T-helper 2 cell treated with Interferon-gamma antibody and Interleukin-4, amounts not matched to agents 5 μg/mL and 100 μg/mL, for 36 hours (primary cell): ENCODE measurements around the gene RNF207.

Experiments
- DNase-seq: peaks from one replicate; pipeline ENCODE4 v3.0.0; 2021; ENCODE audit warnings: low spot score
- H3K27ac Mint-ChIP-seq: one replicate; pipeline ENCODE4 v1.8.0; 2021; ENCODE audit warnings: mild to moderate bottlenecking, mixed read lengths
- H3K27me3 Mint-ChIP-seq: one replicate; pipeline ENCODE4 v1.8.0; 2021; ENCODE audit warnings: low read depth, mixed read lengths
- H3K36me3 Mint-ChIP-seq: one replicate; pipeline ENCODE4 v1.8.0; 2021; ENCODE audit warnings: low read depth, mixed read lengths
- H3K4me1 Mint-ChIP-seq: one replicate; pipeline ENCODE4 v1.8.0; 2021; ENCODE audit warnings: low read depth, mixed read lengths
- H3K4me3 Mint-ChIP-seq: one replicate; pipeline ENCODE4 v1.8.0; 2022; ENCODE audit warnings: mild to moderate bottlenecking, moderate library complexity, mixed read lengths
- H3K9me3 Mint-ChIP-seq: one replicate; pipeline ENCODE4 v1.8.0; 2021; ENCODE audit warnings: mixed read lengths

The RNF207 gene

GRCh38 chr1:6249739-6250689, 44.1 kb downstream of the RNF207 start:
- Mint-ChIP-seq H3K4me3 (no peak overlapping the region), H3K27me3 (peaks cover 48% of the 10 kb centered on the region), H3K4me1 (peaks cover 2% of the 10 kb centered on the region), H3K9me3 (no peaks in the 10 kb centered on the region), H3K36me3 (no peaks in the 10 kb centered on the region), H3K27ac (no peak overlapping the region)
- no peak for DNase-seq

GRCh38 chr1:6251233-6251632, 45.3 kb downstream of the RNF207 start:
- Mint-ChIP-seq H3K36me3 (no peaks in the 10 kb centered on the region), H3K27me3 (peaks cover 45% of the 10 kb centered on the region), H3K4me3 (no peak overlapping the region), H3K9me3 (no peaks in the 10 kb centered on the region), H3K27ac (no peak overlapping the region), H3K4me1 (peaks cover 2% of the 10 kb centered on the region)
- no peak for DNase-seq

- no peak for DNase-seq
- no peak overlapping the region for H3K27ac Mint-ChIP-seq
- no peaks in the 10 kb centered on the region for H3K36me3 Mint-ChIP-seq
- no peaks in the 10 kb centered on the region for H3K4me1 Mint-ChIP-seq
- H3K9me3 Mint-ChIP-seq = no peaks in the 10 kb centered on the region
- H3K4me3 Mint-ChIP-seq = no peak overlapping the region
- H3K27me3 Mint-ChIP-seq = peaks cover 39% of the 10 kb centered on the region
Observed at GRCh38 chr1:6251681-6252373, 45.9 kb downstream of the RNF207 start.

- H3K4me3 Mint-ChIP-seq = no peak overlapping the region
- H3K36me3 Mint-ChIP-seq = no peaks in the 10 kb centered on the region
- no peak overlapping the region for H3K27ac Mint-ChIP-seq
- no peaks in the 10 kb centered on the region for H3K4me1 Mint-ChIP-seq
- no peak for DNase-seq
- H3K27me3 Mint-ChIP-seq = peaks cover 34% of the 10 kb centered on the region
- H3K9me3 Mint-ChIP-seq = no peaks in the 10 kb centered on the region
Observed at GRCh38 chr1:6252374-6252710, 46.4 kb downstream of the RNF207 start.

DNA sequence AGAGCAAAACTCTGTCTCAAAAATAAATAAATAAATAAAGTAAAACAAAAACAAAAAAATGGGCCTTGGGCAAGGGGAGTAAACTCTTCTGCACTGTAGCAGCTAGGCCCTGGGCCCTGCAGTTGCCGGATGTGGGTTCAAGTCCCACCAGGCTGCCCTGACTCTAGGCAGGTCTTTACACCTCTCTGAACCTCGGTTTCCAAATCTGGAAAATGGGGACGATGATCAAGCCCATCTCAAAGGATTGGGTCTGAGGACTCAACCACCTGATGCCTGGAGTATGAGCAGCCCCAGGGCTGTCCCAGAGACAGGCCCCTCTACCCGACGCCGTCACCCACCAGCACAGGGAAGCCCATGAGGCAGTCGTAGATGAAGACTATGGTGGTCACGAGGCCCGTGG, 47.5 kb downstream of the RNF207 start:
- no peaks in the 10 kb centered on the region for H3K4me1 Mint-ChIP-seq

DNA sequence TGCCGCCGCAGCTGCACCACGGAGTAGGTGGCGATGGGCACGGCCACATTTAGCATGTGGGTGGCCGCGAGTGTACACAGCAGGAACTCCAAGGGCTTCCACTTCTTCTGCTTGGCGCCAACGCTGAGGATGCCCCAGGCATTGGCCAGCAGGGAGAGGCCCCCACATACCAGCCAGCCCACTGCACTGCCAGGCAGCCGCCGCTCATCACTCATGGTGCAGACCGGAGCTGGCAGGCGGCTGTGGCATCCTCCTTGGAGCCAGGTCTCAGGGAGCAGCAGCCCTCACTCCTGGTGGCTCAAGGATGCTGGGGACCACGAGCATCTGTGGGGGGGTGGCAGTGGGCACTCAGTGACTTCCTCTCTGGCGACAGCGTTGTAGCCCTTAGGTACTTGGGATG, 48.8 kb downstream of the RNF207 start:
- Mint-ChIP-seq H3K4me1 (no peaks in the 10 kb centered on the region), H3K27ac (no peak overlapping the region), H3K36me3 (no peaks in the 10 kb centered on the region), H3K4me3 (no peak overlapping the region), H3K27me3 (peaks cover 28% of the 10 kb centered on the region), H3K9me3 (no peaks in the 10 kb centered on the region)
- DNase-seq = no peak

More for the DNA sequence above, 47.5 kb downstream of the RNF207 start:
- Mint-ChIP-seq H3K4me3 (no peak overlapping the region), H3K9me3 (no peaks in the 10 kb centered on the region), H3K27me3 (peaks cover 24% of the 10 kb centered on the region), H3K27ac (no peak overlapping the region), H3K36me3 (no peaks in the 10 kb centered on the region)
- DNase-seq = no peak

DNA sequence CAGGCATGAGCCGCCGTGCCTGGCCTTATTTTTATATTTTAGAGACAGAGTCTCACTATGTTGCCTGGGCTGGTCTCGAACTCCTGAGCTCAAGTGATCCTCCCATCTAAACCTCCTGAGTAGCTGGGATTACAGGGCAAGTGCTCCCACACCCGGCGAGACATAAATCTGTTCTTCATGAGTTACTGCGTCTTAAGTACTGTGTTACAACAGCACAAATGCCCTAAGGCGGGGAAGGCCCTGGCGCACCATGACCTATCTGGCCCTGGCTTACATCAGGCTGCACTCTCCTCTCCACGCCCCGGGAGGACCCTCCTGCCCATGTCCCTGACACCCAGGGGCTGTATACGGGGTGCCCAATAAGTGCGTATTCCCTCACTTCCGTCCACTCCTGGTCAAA, 50.7 kb downstream of the RNF207 start:
- no peak for DNase-seq
- H3K4me1 Mint-ChIP-seq = no peaks in the 10 kb centered on the region
- H3K9me3 Mint-ChIP-seq = no peaks in the 10 kb centered on the region

GRCh38 chr1:6257541-6258069, 51.7 kb downstream of the RNF207 start:
- Mint-ChIP-seq H3K4me3 (no peak overlapping the region), H3K27ac (no peak overlapping the region), H3K9me3 (no peaks in the 10 kb centered on the region), H3K27me3 (peaks cover 17% of the 10 kb centered on the region), H3K4me1 (no peaks in the 10 kb centered on the region), H3K36me3 (no peaks in the 10 kb centered on the region)
- DNase-seq = no peak

More for the DNA sequence above, 50.7 kb downstream of the RNF207 start:
- H3K4me3 Mint-ChIP-seq = no peak overlapping the region
- H3K36me3 Mint-ChIP-seq = no peaks in the 10 kb centered on the region
- H3K27ac Mint-ChIP-seq = no peak overlapping the region
- peaks cover 17% of the 10 kb centered on the region for H3K27me3 Mint-ChIP-seq

GRCh38 chr1:6258675-6259074, 52.8 kb downstream of the RNF207 start:
- no peaks in the 10 kb centered on the region for H3K4me1 Mint-ChIP-seq
- no peak for DNase-seq
- H3K36me3 Mint-ChIP-seq = no peaks in the 10 kb centered on the region
- H3K27ac Mint-ChIP-seq = no peak overlapping the region
- peaks cover 17% of the 10 kb centered on the region for H3K27me3 Mint-ChIP-seq
- no peaks in the 10 kb centered on the region for H3K9me3 Mint-ChIP-seq
- no peak overlapping the region for H3K4me3 Mint-ChIP-seq

GRCh38 chr1:6259491-6260362, 53.8 kb downstream of the RNF207 start:
- Mint-ChIP-seq H3K27me3 (peaks cover 17% of the 10 kb centered on the region), H3K36me3 (no peaks in the 10 kb centered on the region), H3K27ac (no peak overlapping the region), H3K4me1 (no peaks in the 10 kb centered on the region), H3K9me3 (no peaks in the 10 kb centered on the region), H3K4me3 (peak overlapping the region; percentile 34)
- peak; percentile 81 for DNase-seq

GRCh38 chr1:6260433-6260934, 54.6 kb downstream of the RNF207 start:
- H3K4me3 Mint-ChIP-seq = no peak overlapping the region
- DNase-seq = no peak
- no peak overlapping the region for H3K27ac Mint-ChIP-seq
- H3K27me3 Mint-ChIP-seq = peaks cover 17% of the 10 kb centered on the region
- H3K4me1 Mint-ChIP-seq = no peaks in the 10 kb centered on the region
- no peaks in the 10 kb centered on the region for H3K36me3 Mint-ChIP-seq
- H3K9me3 Mint-ChIP-seq = no peaks in the 10 kb centered on the region

DNA sequence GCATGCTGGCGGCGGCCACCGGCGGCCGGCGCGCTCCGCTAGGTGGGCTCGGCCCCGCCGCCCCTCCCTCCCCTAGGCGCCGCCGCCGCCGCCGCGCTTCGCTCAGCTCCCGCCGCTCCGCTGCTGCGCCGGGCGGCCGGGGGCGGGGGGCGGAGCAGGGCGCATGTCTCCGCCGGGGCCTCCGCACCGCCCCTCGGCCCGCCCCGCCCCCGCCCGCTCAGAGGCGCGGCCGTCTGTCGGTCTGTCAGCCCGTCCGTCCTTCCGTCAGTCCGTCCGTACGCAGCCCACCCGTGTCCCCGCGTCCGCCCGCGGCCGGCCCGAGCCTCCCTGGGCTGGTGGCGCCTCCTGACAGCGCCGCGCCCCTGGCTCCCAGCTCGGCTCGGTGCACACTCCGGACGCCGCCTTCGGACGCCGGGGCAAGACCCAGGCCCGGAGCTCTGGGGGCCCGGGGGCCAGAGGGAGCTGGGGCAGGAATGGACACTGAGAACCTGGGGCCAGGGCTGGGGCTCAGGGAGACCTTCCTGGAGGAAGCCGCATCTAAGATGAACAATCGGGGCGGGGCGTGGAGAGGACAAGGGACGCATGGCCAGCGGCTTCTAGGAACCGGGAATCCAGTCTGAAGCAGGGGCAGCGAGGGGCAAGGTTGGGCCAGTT, 55.2 kb downstream of the RNF207 start, which contains the start of gene GPR153:
GPR153 (minus strand) TSS at position 138 of the 654 bp plus-strand sequence. CDS start 6,193 bp downstream, outside the sequence.
- H3K36me3 Mint-ChIP-seq = no peaks in the 10 kb centered on the region
- no peaks in the 10 kb centered on the region for H3K9me3 Mint-ChIP-seq
- H3K27ac Mint-ChIP-seq = no peak within 1 kb of the TSS
- DNase-seq = peak; percentile 60
- H3K4me3 Mint-ChIP-seq = peak within 1 kb of the TSS; percentile 63
- peaks cover 17% of the 10 kb centered on the region for H3K27me3 Mint-ChIP-seq
- no peaks in the 10 kb centered on the region for H3K4me1 Mint-ChIP-seq

DNA sequence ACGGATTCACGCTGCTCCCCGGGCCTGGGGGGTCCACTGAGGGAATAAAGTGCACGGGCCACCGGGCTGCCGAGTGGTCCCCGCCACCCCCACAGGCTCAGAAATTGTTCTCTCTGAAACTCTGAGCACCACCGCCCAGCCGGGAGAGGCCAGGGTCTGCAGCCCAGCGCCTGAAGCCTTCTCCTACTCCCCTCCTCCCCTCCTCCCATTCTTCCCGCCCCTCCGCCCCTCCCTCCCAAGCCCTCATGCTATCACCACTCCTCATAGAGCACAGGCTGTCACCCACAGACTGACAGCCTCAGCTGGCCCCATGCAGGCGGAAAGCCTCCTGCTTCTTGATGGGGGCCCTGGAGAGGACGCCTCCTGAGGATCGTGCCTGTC, 55.7 kb downstream of the RNF207 start:
- no peaks in the 10 kb centered on the region for H3K36me3 Mint-ChIP-seq
- H3K27me3 Mint-ChIP-seq = peaks cover 17% of the 10 kb centered on the region
- H3K27ac Mint-ChIP-seq = no peak overlapping the region
- H3K4me1 Mint-ChIP-seq = no peaks in the 10 kb centered on the region
- DNase-seq = no peak
- peak overlapping the region; percentile 63 for H3K4me3 Mint-ChIP-seq
- H3K9me3 Mint-ChIP-seq = no peaks in the 10 kb centered on the region
